HCT116 (cell line): ENCODE data around the gene TMEM154. TPM values are rescaled to one million over a fixed set of nuclear protein-coding genes. Genes with fewer than 3 reads are reported as not detected.

Source experiments
- ATAC-seq: fragments of 200-7000 bp; cut with Tn5 transposase; 2 replicates; pipeline ENCODE4 v1.9.1; 2020; ENCODE audit warnings: mild to moderate bottlenecking, moderate library complexity
- BruUV-seq: library from RNA; stranded (reverse); fragments of 400-500 nt; replicated peaks from 2 replicates; lab custom pipeline; 2021; lab: Mats Ljungman, UMichigan
- CTCF ChIA-PET: fragments of 300-600 bp; sonication (Branson Sonifier 250); formaldehyde crosslinking; loops from one replicate; lab custom pipeline; 2021; ENCODE audit warnings: antibody characterized with exemption; lab: Charles Lee
- POLR2A ChIA-PET: fragments of 300-600, 350-600 bp; sonication (Branson Sonifier 250); formaldehyde crosslinking; loops from one replicate; lab custom pipeline; 2021; ENCODE audit warnings: antibody characterized with exemption; lab: Charles Lee
- RAD21 ChIA-PET, 2 experiments: fragments of 300-600 bp; sonication (Branson Sonifier 250); formaldehyde crosslinking; loops; one replicate each; lab custom pipeline; 2023; ENCODE audit warnings: low total read pairs in 2 of 2; ENCODE audit not compliant: uncharacterized antibody in 2 of 2, unreplicated experiment in 2 of 2, low non-redundant PET in 1 of 2; lab: Charles Lee
- DNase-seq: peaks from one replicate; pipeline ENCODE4 v3.0.0-alpha.2; 2010; ENCODE audit warnings: low read depth, low spot score
- H2AFZ ChIP-seq: fragments of 200-600 bp; shearing (Covaris generic), sonication (generic); 2 replicates; pipeline ENCODE4 v1.6.1; 2017; ENCODE audit warnings: low read depth, mixed run types, mixed read lengths, antibody characterized with exemption, low read length; ENCODE audit not compliant: poor library complexity, severe bottlenecking
- H3K27ac ChIP-seq: 2 replicates; pipeline ENCODE4 v1.5.1; 2012; ENCODE audit warnings: low read depth, low read length
- H3K27me3 ChIP-seq: fragments of 200-600 bp; sonication (generic); 2 replicates; pipeline ENCODE4 v1.6.1; 2016; ENCODE audit warnings: mixed run types, low read length, mixed read lengths; ENCODE audit not compliant: insufficient read depth
- H3K36me3 ChIP-seq, 2 experiments: fragments of 200-500 bp in 1 of 2; fragments of 200-600 bp in 1 of 2; sonication (Bioruptor generic) in 1 of 2; sonication (generic) in 1 of 2; 2 replicates each; pipeline versions ENCODE4 v1.5.1 to v1.6.1; 2014 to 2016; ENCODE audit warnings: low read length in 2 of 2, inconsistent platforms in 1 of 2, mixed read lengths in 1 of 2, mixed run types in 1 of 2; ENCODE audit not compliant: insufficient read depth in 2 of 2, control insufficient read depth in 1 of 2
- H3K4me1 ChIP-seq, 2 experiments: fragments of 200-600 bp in 1 of 2; sonication (generic) in 1 of 2; 2 replicates each; pipeline versions ENCODE4 v1.5.1 to v1.6.1; 2012 to 2017; ENCODE audit warnings: low read length in 2 of 2, inconsistent platforms in 1 of 2, mild to moderate bottlenecking in 1 of 2, mixed read lengths in 1 of 2, mixed run types in 1 of 2, moderate library complexity in 1 of 2; ENCODE audit not compliant: insufficient read depth in 2 of 2, control insufficient read depth in 1 of 2
- H3K4me2 ChIP-seq: fragments of 200-600 bp; sonication (generic); 2 replicates; pipeline ENCODE4 v1.6.1; 2017; ENCODE audit warnings: mixed run types, low read length, mixed read lengths
- H3K4me3 ChIP-seq, 2 experiments: fragments of 200-600 bp in 1 of 2; sonication (generic) in 1 of 2; replicated peaks in 1 of 2; 2 replicates each; pipeline ENCODE4 v1.5.1; 2011 to 2016; ENCODE audit warnings: low read length in 2 of 2, control low read depth in 1 of 2, low read depth in 1 of 2, mild to moderate bottlenecking in 1 of 2, mixed read lengths in 1 of 2, mixed run types in 1 of 2
- H3K79me2 ChIP-seq: fragments of 200-600 bp; sonication (generic); 2 replicates; pipeline ENCODE4 v1.6.1; 2017; ENCODE audit warnings: mild to moderate bottlenecking, mixed run types, low read length, moderate library complexity, mixed read lengths; ENCODE audit not compliant: insufficient read depth
- H3K9ac ChIP-seq: fragments of 200-600 bp; sonication (generic); 2 replicates; pipeline ENCODE4 v1.6.1; 2016; ENCODE audit warnings: low read length, mixed read lengths
- H3K9me2 ChIP-seq: fragments of 200-600 bp; sonication (generic), shearing (Covaris generic); 2 replicates; pipeline ENCODE4 v1.6.1; 2017; ENCODE audit warnings: mixed run types, mild to moderate bottlenecking, moderate library complexity; ENCODE audit not compliant: insufficient read depth
- H3K9me3 ChIP-seq, 2 experiments: fragments of 200-500 bp in 1 of 2; fragments of 200-600 bp in 1 of 2; sonication (Bioruptor generic) in 1 of 2; sonication (generic) in 1 of 2; 2 replicates each; pipeline ENCODE4 v1.6.1; 2014 to 2017; ENCODE audit warnings: low read length in 2 of 2, mixed read lengths in 2 of 2, inconsistent platforms in 1 of 2, low read depth in 1 of 2, mild to moderate bottlenecking in 1 of 2, mixed run types in 1 of 2, moderate library complexity in 1 of 2; ENCODE audit not compliant: control insufficient read depth in 1 of 2, insufficient read depth in 1 of 2
- H4K20me1 ChIP-seq: fragments of 200-600 bp; sonication (generic), shearing (Covaris generic); 2 replicates; pipeline ENCODE4 v1.6.1; 2017; ENCODE audit warnings: mixed run types, mild to moderate bottlenecking, moderate library complexity; ENCODE audit not compliant: insufficient read depth
- CBX3 ChIP-seq: IDR thresholded peaks from 2 replicates; pipeline ENCODE4 v1.6.1; 2012; ENCODE audit warnings: low read depth
- CEBPB ChIP-seq: IDR thresholded peaks from 2 replicates; pipeline ENCODE4 v1.6.1; 2012; ENCODE audit warnings: low read depth
- EGR1 ChIP-seq: IDR thresholded peaks from 2 replicates; pipeline ENCODE4 v1.6.1; 2012; ENCODE audit warnings: low read depth
- ELF1 ChIP-seq: IDR thresholded peaks from 2 replicates; pipeline ENCODE4 v1.6.1; 2012; ENCODE audit warnings: low read depth, borderline replicate concordance
- EZH2phosphoT487 ChIP-seq: fragments of 200-600 bp; IDR thresholded peaks from 2 replicates; pipeline ENCODE4 v1.6.1; 2018; ENCODE audit warnings: antibody characterized with exemption, borderline replicate concordance
- JUND ChIP-seq: IDR thresholded peaks from 2 replicates; pipeline ENCODE4 v1.6.1; 2012
- POLR2A ChIP-seq: IDR thresholded peaks from 2 replicates; pipeline ENCODE4 v1.7.0; 2011; ENCODE audit warnings: borderline replicate concordance; ENCODE audit not compliant: insufficient read depth, insufficient read length; ENCODE audit errors: extremely low read depth
- POLR2AphosphoS5 ChIP-seq: IDR thresholded peaks from 2 replicates; pipeline ENCODE4 v1.6.1; 2011; ENCODE audit warnings: mild to moderate bottlenecking, low read depth, low read length, moderate library complexity
- RAD21 ChIP-seq: IDR thresholded peaks from 2 replicates; pipeline ENCODE4 v1.6.1; 2012; ENCODE audit warnings: low read depth, mild to moderate bottlenecking
- SIN3A ChIP-seq: IDR thresholded peaks from 2 replicates; pipeline ENCODE4 v1.6.1; 2012; ENCODE audit warnings: low read depth
- SP1 ChIP-seq: IDR thresholded peaks from 2 replicates; pipeline ENCODE4 v1.6.1; 2012; ENCODE audit warnings: low read depth
- SRF ChIP-seq: IDR thresholded peaks from 2 replicates; pipeline ENCODE4 v1.6.1; 2012; ENCODE audit warnings: low read depth
- TCF7L2 ChIP-seq: IDR thresholded peaks from 2 replicates; pipeline ENCODE4 v1.7.0; 2011; ENCODE audit warnings: borderline replicate concordance, inconsistent platforms; ENCODE audit not compliant: insufficient read depth, insufficient read length; ENCODE audit errors: extremely low read depth
- ZFX ChIP-seq: fragments of 450-650 bp; IDR thresholded peaks from 2 replicates; pipeline ENCODE4 v1.6.1; 2017
- ZNF274 ChIP-seq: fragments of 200-500 bp; sonication (Bioruptor generic); IDR thresholded peaks from 2 replicates; pipeline ENCODE4 v1.6.1; 2014; ENCODE audit warnings: mild to moderate bottlenecking, low read depth, low read length, inconsistent platforms
- intact Hi-C: fragments of 100-400 bp; cut with micrococcal nuclease; formaldehyde crosslinking; loops from 2 replicates; pipeline ENCODE4 v1.10.0; 2022
- total RNA-seq: library from RNA; stranded (reverse); gene quantifications from one replicate; pipeline ENCODE4 v1.2.1, GENCODE V29; 2021; ENCODE audit not compliant: unreplicated experiment
- TF ChIP-seq, protein P1 (sequence below): IDR thresholded peaks from 2 replicates; pipeline ENCODE4 v1.6.1; 2011; ENCODE audit warnings: mild to moderate bottlenecking, low read length, moderate library complexity; ENCODE audit not compliant: insufficient replicate concordance; ENCODE audit errors: extremely low read depth
- TF ChIP-seq, protein P2 (sequence below): IDR thresholded peaks from 2 replicates; pipeline ENCODE4 v1.6.1; 2012; ENCODE audit warnings: low read depth

The TMEM154 gene
- total RNA-seq, 1 experiment from 2014 or later: 2.4 TPM

GRCh38 chr4:152678841-152679240 is 956 bp downstream of the TMEM154 start:
- TF ChIP-seq TCF7L2 (no peak), SRF (no peak), EGR1 (no peak), POLR2AphosphoS5 (no peak)
- TF ChIP-seq, all 23 proteins: peak for 0
- peaks cover 0 to 14% of the 10 kb centered on the region in 2 experiments; a peak in 2 of 4 replicates for H3K4me1 ChIP-seq
- H4K20me1 ChIP-seq: no peaks in the 10 kb centered on the region
- ATAC-seq: no peak
- H3K36me3 ChIP-seq: no peaks in the 10 kb centered on the region
- H3K9ac ChIP-seq: no peak overlapping the region
- intact Hi-C loops: no loop called here
- no peaks in the 10 kb centered on the region for H3K9me3 ChIP-seq
- H3K4me2 ChIP-seq: peak overlapping the region; percentile 77; the same call in 1 of the 2 replicates
- no peaks in the 10 kb centered on the region for H3K9me2 ChIP-seq
- H3K79me2 ChIP-seq: no peaks in the 10 kb centered on the region
- H3K27me3 ChIP-seq: no peaks in the 10 kb centered on the region
- H3K4me3 ChIP-seq: no peak overlapping the region
- ChIA-PET POLR2A (no interaction called here), CTCF (no interaction called here), RAD21 (no interaction called here)
- no peak overlapping the region for H3K27ac ChIP-seq
- BruUV-seq: TSS peak; percentile 71
- no peak for DNase-seq
- H2AFZ ChIP-seq: no peak overlapping the region

DNA sequence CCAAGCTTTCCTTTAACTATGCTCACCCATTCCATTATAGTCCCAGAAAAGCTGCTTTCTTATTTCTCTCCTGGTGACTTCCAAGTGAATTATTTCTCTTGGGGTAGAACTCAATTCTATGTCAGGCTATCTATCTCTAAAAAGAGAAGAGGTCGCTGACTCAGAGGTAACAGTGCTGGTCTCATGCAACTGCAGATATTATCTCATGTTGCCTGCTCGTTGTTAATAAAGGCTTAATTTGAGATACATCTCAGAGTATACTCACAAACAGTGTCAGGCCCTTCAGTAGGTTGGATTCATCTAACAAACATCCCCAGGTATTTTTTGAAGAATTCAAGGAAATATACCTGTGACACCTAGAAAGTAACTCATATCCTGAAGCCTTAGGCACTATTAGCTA is 2.7 kb downstream of the TMEM154 start:
- Histone ChIP-seq H3K9me2 (no peaks in the 10 kb centered on the region), H2AFZ (no peak overlapping the region), H3K36me3 (no peaks in the 10 kb centered on the region), H3K27me3 (no peaks in the 10 kb centered on the region), H3K4me3 (no peak overlapping the region), H3K79me2 (no peaks in the 10 kb centered on the region), H3K4me2 (no peak overlapping the region), H3K27ac (no peak overlapping the region), H3K4me1 (peaks cover 0 to 14% of the 10 kb centered on the region in 2 experiments; a peak in 2 of 4 replicates), H4K20me1 (no peaks in the 10 kb centered on the region), H3K9ac (no peak overlapping the region), H3K9me3 (no peaks in the 10 kb centered on the region)
- ATAC-seq (no peak), DNase-seq (no peak)
- RAD21 ChIA-PET: no interaction called here
- POLR2A ChIA-PET: interaction anchor here (1.5 kb wide), 1 partner anchor 9 kb away, joined by 3 read pairs; no protein-coding TSS in a partner anchor
- intact Hi-C loops: no loop called here
- CTCF ChIA-PET: interaction anchor here (2.7 kb wide), 1 partner anchor 176 kb away, joined by 6 read pairs; no protein-coding TSS in a partner anchor
- no TSS peak for BruUV-seq
- TF ChIP-seq POLR2A (no peak), ZNF274 (no peak), CBX3 (no peak), CEBPB (no peak), EZH2phosphoT487 (no peak), EGR1 (no peak), TCF7L2 (no peak), JUND (no peak), SIN3A (no peak), ZFX (no peak), SP1 (no peak), ELF1 (no peak), SRF (no peak), RAD21 (no peak)
- TF ChIP-seq, protein P1, sequence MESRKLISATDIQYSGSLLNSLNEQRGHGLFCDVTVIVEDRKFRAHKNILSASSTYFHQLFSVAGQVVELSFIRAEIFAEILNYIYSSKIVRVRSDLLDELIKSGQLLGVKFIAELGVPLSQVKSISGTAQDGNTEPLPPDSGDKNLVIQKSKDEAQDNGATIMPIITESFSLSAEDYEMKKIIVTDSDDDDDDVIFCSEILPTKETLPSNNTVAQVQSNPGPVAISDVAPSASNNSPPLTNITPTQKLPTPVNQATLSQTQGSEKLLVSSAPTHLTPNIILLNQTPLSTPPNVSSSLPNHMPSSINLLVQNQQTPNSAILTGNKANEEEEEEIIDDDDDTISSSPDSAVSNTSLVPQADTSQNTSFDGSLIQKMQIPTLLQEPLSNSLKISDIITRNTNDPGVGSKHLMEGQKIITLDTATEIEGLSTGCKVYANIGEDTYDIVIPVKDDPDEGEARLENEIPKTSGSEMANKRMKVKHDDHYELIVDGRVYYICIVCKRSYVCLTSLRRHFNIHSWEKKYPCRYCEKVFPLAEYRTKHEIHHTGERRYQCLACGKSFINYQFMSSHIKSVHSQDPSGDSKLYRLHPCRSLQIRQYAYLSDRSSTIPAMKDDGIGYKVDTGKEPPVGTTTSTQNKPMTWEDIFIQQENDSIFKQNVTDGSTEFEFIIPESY: no peak
- TF ChIP-seq, protein P2, sequence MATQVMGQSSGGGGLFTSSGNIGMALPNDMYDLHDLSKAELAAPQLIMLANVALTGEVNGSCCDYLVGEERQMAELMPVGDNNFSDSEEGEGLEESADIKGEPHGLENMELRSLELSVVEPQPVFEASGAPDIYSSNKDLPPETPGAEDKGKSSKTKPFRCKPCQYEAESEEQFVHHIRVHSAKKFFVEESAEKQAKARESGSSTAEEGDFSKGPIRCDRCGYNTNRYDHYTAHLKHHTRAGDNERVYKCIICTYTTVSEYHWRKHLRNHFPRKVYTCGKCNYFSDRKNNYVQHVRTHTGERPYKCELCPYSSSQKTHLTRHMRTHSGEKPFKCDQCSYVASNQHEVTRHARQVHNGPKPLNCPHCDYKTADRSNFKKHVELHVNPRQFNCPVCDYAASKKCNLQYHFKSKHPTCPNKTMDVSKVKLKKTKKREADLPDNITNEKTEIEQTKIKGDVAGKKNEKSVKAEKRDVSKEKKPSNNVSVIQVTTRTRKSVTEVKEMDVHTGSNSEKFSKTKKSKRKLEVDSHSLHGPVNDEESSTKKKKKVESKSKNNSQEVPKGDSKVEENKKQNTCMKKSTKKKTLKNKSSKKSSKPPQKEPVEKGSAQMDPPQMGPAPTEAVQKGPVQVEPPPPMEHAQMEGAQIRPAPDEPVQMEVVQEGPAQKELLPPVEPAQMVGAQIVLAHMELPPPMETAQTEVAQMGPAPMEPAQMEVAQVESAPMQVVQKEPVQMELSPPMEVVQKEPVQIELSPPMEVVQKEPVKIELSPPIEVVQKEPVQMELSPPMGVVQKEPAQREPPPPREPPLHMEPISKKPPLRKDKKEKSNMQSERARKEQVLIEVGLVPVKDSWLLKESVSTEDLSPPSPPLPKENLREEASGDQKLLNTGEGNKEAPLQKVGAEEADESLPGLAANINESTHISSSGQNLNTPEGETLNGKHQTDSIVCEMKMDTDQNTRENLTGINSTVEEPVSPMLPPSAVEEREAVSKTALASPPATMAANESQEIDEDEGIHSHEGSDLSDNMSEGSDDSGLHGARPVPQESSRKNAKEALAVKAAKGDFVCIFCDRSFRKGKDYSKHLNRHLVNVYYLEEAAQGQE: no peak
